Suprapubic skin (tissue), 4 donors: ENCODE data around the gene FEZF1.

Experiments used
- CTCF ChIP-seq, 2 donors: fragments of 200-600 bp in 1 of 2; fragments of 450-650 bp in 1 of 2; sonication (generic) in 1 of 2; IDR thresholded peaks; one replicate each; pipeline ENCODE4 v1.5.1; 2016 to 2019; ENCODE audit warnings: antibody characterized with exemption in 2 of 2, mild to moderate bottlenecking in 1 of 2, moderate library complexity in 1 of 2
- EP300 ChIP-seq: sonication (generic); formaldehyde crosslinking; IDR thresholded peaks from one replicate; pipeline ENCODE4 v1.6.1; 2017; ENCODE audit warnings: antibody characterized with exemption
- POLR2A ChIP-seq, 2 donors: fragments of 450-650 bp; IDR thresholded peaks; one replicate each; pipeline ENCODE4 v1.6.1; 2017; ENCODE audit warnings: antibody characterized with exemption in 2 of 2, mild to moderate bottlenecking in 2 of 2, moderate library complexity in 2 of 2
- POLR2AphosphoS5 ChIP-seq, 3 donors: sonication (generic); formaldehyde crosslinking; IDR thresholded peaks; one replicate each; pipeline ENCODE4 v1.6.1; 2017; ENCODE audit warnings: antibody characterized with exemption in 3 of 3

- TF ChIP-seq POLR2A (IDR thresholded peaks at IDR 0.05) (no peak), CTCF (IDR thresholded peaks at IDR 0.05) (no peak), EP300 (no peak), POLR2AphosphoS5 (IDR thresholded peaks at IDR 0.05) (no peak)
Observed at GRCh38 chr7:122340427-122340826, 35.9 kb upstream of the FEZF1 start.
